NCI-H1694 (cell line): ENCODE results near the gene SART3.

Source experiments
- DNase-seq: peaks from one replicate; lab custom pipeline; 2025; lab: John Stamatoyannopoulos, UW

SART3 gene, protein sequence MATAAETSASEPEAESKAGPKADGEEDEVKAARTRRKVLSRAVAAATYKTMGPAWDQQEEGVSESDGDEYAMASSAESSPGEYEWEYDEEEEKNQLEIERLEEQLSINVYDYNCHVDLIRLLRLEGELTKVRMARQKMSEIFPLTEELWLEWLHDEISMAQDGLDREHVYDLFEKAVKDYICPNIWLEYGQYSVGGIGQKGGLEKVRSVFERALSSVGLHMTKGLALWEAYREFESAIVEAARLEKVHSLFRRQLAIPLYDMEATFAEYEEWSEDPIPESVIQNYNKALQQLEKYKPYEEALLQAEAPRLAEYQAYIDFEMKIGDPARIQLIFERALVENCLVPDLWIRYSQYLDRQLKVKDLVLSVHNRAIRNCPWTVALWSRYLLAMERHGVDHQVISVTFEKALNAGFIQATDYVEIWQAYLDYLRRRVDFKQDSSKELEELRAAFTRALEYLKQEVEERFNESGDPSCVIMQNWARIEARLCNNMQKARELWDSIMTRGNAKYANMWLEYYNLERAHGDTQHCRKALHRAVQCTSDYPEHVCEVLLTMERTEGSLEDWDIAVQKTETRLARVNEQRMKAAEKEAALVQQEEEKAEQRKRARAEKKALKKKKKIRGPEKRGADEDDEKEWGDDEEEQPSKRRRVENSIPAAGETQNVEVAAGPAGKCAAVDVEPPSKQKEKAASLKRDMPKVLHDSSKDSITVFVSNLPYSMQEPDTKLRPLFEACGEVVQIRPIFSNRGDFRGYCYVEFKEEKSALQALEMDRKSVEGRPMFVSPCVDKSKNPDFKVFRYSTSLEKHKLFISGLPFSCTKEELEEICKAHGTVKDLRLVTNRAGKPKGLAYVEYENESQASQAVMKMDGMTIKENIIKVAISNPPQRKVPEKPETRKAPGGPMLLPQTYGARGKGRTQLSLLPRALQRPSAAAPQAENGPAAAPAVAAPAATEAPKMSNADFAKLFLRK

DNA sequence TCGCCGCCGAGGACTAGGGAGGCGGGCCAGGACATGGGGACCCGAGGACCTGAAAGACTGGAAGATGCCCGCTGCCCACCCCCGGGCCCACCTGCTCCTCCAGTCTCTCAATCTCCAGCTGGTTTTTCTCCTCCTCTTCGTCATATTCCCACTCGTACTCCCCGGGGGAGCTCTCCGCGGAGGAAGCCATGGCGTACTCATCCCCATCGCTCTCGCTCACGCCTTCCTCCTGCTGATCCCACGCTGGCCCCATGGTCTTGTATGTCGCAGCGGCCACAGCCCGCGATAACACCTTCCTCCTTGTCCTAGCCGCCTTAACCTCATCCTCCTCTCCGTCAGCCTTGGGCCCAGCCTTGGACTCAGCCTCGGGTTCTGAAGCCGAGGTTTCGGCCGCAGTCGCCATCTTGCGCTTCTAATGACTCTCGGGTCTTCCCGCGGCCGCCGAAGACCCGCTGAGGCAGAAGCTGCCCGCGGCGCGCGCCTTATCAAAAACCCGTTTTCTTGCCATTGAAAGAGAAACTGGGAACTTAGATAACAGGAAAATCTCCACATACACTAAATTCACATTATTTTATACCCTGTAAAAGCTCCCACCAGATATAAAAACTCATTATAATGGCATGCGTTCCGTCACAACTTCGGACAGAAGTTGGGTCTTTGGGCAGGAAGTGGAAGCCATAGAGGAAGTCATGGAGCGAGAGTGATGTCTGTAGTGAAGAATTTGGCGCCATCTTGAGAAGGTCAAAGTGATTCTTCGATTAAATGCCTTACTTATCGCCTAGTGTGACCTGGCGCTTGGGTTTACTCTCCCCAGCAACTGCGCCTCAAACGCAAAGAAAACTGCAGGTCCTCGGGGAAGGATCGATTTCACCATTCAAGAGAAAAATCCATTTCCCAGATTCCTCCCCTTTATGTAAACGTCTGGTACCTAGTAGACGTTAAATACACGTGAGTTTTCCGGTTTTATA is at the start of gene SART3:
TSS of gene SART3 (minus strand) at position 422 of the 968 bp plus-strand sequence. CDS start at position 403, 19 bp downstream.
- peak; percentile 87 for DNase-seq

DNA sequence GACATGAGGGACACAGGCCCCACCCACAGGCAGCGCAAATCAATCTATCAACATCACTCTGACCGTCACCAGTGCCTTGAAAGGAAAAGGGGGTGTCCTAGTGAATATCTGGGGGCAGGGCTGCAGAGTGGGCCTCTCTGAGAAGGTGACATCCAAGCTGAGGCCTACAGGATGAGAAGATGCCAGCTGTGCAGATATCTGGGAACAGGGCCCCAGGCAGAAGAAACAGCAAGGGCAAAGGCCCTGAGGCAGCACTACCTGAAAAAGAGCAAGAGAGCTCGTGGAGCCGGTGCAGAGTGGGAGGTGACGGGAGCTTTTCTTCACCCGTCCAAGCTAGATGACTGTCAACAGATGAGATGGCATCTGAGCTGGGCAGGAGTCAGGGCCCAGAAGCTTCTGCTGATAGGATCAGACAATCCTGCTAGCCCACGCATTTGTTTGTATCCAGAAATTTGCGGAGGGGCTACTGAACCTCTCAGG is 49.4 kb upstream of the SART3 start:
- no peak for DNase-seq

DNA sequence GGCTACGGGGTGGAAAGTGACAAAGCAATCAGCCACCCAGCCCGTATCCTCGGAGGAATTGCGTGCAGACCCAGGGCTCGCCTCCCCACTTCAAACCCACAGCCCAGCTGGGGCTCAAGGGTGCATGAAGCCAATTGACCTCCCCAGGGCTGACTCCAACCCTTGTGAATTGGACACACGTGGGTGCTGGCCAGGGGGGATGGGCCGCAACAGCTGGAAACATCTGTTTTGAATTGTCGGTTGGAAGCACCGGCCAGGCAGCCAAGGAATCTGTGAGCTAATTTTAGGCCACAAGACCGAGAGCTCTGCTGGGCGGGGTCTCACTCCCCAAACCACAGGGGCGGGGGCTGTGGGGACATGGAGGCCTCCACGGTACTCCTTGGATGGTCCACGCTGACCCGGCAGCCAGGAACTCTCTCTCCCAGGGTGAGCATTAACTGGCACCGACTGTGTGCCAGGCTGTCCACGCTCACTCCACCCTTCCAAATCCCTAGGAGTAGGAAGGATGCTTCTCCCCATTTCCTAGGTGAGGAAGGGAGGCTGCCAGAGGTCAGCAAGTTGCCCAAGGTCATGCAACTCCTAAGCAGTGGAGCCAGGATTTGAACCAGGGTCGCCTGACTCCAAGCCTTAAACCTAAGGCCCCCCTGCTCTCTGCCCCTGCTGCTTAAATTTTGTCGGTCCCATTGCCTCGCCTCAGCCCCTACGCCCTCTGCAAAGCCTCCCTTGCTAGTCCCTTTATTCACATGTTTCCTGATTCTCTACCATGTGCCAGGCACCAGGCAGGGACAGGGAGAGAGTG is 48.8 kb upstream of the SART3 start:
- no peak for DNase-seq

DNA sequence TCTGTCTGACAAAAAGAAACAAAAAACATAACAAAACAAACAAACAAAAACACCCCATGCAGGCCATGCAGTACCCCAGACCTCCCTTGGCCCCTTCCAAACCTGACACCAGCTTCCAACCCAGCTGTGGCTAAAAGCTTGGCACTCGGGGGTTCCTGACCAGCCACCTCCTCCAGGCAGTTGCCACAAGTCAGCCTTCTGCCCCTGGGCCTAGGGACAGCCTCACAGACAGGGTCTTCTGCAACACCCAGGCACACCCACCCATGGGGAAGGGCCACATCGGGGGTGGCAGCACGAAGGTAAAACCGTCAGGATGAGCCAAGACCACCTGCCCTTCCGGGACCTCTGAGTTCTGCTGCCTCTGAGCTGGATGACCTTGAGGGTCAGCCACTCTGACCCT is 47.6 kb upstream of the SART3 start:
- DNase-seq = no peak

DNA sequence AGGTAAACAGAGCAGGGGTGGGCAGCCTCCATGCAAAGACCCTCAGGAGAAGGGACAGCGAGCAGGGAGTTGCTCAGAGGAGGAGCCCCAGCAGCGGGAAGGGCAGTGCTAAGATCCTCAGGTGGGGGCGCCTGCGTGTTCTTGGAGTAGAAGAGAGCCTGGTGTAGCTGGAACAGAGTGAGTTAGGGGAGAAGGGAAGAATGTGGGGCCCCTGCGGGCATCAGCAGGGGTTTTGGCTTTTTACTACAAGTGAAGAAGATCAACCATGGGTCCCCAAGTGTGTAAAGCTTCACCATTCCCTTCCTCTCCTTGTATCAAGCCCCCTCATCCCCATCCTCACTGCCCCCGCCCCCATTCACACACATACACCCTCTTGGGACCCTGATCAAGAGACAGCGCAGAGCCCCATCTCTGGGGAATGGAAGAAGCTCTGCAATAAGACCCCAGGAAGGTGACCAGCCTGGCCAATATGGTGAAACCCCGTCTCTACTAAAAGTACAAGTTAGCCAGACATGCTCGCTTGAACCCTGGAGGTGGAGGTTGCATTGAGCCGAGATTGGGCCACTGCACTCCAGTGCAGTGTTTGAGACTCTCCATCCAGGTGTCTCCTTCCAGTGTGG is 47.1 kb upstream of the SART3 start:
- no peak for DNase-seq

DNA sequence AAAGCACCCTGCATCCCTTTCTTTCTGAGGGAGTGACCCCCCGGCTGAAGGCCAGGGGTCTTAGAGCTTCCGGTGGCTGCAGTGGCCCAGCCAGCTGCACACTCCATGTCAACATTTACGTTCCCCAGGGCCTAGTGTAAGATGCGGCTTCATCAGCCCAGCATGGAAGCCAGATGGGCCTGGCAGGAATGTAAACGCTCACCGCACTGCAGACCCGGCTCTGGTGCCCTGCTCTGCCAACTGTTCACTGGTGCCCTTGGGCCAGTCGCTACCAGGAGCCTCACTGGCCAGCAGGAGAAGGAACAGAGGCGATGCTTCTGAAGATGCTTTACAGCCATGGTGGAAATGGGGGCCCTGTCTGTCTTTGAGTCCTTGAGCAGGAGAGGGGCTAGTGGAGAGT is 45.5 kb upstream of the SART3 start:
- DNase-seq = no peak

DNA sequence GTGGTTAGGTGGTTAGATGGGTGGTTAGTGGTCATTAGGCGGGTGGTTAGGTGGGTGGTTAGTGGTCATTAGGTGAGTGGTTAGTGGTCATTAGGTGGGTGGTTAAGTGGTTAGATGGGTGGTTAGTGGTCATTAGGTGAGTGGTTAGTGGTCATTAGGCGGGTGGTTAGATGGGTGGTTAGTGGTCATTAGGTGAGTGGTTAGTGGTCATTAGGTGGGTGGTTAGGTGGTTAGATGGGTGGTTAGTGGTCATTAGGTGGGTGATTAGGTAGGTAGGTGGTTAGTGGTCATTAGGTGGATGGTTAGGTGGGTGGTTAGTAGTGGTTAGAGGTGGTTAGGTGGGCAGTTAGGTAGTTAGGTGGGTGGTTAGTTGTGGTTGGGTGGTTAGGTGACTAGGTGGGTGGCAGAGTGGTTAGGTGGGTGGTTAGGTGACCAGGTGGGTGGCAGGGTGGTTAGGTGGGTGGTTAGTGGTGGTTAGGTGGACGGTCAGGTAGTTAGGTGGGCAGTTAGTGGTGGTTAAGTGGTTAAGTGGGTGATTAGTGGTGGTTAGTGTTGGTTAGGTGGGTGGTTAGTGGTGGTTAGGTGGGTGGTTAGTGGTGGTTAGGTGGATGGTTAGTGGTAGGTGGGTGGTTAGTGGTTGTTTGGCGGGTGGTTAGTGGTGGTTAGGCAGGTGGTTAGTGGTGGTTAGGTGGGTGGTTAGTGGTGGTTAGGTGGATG is 44.9 kb upstream of the SART3 start:
- no peak for DNase-seq

DNA sequence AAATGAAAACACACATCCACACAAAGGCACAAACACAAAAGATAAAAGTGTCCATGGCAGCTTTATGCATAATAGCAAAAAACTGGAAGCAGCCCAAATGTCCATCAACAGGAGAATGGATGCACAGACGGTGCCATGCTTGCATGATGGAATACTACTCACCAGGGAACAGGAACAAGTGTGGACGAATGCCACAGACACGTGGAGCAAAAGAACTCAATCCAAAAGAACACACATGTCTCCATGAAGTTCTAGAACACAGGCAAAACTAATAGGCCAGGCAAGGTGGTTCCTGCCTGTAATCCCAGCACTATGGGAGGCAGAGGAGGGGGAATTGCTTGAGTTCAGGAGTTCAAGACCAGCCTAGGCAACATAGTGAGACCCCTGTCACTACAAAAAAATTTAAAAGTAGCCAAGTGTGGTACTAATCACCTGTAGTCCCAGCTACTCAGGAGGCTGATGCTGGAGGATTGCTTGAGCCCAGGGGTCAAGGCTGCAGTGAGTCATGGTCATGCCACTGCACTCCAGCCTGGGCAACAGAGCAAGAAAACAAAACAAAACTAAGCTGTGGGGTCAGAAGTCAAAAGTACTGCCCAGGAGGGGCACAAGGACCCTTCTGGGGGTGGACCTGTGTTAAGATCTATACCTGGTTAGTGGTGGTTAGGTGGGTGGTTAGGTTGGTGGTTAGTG is 44.2 kb upstream of the SART3 start:
- no peak for DNase-seq

DNA sequence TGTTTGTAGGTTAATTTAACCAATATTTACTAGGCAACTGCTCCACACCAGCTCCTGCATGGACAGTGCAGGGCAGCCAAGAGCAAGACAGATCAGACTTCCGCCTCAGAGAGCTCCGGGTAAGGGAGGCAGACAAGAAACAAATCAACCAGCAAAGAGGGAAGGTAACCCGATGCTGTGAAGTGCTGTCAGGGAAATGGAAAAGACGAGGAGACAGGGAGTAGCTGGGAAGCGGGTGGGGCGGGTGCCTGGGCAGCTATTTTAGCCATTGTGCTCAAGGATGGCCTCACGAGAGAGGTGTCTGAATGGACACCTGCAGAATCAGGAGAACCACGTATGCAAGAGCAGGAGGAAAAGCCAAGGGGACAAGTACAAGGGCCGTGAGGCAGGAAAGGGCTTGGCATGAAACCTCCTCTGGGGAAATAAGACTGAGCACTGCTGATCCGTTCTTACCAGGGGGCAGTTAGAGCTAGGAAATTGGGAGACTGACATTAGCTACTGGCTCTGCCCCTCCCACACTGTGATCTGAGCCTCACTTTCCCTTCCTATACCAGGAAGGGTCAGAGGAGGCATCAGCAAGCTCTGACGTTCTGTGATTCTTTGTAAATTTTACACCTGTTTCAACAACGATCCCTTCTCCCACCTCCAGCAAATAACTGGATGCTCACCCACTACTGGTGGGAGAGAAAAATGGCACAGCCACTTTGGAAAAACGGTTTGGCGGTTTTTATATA is 43.4 kb upstream of the SART3 start:
- no peak for DNase-seq

DNA sequence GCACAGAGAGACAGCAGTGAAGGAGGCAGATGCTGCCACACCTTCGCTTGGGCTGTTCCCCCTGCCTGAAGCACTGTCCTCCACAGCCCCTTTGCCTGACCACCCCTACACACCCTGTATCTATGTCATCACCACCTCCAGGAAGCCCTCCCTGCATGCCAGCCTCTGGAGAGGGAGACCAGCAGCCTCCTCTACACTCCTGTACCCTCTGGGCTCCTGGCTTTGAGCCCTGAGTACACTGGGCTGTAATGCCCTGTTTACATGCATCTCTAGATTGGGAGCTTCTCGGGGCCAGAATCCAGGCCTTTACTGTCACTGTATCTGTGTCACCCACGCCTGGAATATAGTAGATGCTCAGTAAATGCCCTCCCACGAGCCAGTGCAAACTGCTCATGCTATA is 42.8 kb upstream of the SART3 start:
- no peak for DNase-seq

DNA sequence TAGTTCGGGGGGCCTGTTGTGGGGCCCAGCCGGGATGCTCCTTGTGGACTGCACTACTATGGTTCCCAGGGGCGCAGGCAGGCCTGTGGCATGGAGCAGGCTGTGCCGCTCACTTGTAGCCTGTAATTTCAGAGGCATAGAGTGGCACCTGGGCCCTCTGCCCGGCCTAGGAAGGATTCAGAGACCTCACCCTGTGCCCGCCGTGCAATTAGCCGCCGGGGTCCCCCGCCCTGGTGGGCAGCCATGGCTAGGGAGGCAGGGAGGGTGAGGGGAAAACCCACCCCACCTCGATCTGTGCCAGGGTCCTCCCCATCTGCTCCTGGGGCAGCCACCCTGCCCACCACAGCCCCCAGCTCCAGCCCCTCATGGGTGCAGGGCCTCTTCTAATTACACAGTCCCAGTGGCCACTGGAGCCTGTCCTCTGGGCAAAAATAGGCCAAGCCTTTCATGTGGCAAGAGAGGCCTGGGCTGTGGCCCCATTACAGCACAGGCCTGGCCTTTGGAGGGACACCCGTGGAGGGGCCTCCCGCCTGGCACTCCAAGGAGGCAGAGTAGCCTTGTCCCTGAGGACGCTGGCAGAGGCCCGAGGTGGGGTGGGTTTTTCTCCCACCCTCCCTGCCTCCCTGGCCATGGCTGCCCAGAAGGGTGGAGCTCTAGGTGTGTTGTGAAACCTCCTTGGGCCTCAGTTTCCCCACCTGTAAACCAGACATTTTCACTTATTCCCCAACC is 42.2 kb upstream of the SART3 start:
- DNase-seq = no peak

DNA sequence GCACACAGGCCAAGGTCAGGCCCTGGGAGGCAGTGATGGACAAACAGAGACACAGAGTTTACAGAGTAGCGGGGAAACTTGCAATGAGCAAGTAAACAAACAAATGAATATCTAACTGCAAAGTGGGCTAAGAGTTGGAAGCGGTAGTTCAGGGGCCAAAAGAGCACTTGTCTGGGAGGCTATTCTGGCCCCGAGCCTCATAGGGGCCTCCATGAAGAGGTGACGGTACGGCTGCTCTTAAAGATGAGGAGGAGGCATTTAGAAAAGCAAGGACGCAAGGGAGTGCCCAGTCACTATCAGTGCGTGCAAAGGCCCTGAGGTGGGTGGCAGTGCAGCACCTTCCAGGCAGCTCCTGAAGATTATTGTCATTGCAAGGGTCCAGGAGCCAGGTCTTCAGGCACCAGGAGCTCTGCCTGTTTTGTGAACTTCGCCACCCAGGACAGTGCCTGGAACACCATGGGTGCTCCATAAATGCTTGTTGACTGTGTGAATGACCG is 41.3 kb upstream of the SART3 start:
- DNase-seq = no peak

DNA sequence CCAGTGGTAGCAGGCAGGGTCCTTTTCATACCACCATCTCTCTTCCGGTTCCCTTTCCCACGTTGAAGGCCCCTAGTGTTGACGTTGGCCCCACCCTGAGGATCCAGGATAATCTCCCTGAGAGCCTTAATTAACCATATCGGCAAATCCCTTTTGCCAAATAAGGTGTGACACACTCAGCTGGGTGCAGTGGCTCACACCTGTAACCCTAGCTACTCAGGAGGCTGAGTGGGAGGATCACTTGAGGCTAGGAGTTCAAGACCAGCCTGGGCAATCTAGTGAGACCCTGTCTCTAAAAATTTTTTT is 39.7 kb upstream of the SART3 start:
- no peak for DNase-seq

DNA sequence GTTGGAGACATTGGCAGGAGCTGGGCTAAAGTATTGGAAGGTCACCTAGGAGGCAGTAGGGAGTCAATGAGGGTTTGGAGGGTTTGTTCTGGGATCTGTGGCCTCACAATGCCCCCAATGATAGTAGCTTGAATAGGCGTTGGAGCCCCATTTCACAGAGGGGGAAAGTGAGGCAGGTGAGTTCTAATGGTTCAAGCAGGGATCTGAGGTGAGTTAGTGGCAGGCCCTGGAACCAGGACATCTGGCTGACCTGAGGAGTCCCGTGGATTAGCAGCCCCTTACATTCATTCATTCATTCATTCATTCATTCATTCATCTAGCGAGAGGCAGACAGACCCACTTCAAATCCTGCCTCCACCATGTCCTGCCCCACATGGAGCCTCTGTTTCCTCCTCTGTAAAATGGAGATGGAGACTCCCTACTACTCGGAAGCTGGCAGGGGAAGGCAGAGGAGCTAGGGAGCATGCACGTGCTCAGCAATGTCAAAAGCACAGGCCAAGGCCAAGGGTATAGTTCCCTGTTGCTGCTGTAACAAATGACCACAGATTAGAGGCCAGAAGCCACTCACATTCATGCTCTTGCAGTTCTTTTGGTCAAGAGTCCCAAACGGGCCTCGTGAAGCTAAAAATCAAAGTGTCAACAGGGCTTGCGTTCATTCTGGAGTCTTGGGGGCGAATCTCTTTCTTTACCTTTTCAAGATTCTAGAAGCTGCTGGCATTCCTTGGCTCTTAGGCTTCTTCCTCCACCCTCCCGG is 39.2 kb upstream of the SART3 start:
- no peak for DNase-seq

DNA sequence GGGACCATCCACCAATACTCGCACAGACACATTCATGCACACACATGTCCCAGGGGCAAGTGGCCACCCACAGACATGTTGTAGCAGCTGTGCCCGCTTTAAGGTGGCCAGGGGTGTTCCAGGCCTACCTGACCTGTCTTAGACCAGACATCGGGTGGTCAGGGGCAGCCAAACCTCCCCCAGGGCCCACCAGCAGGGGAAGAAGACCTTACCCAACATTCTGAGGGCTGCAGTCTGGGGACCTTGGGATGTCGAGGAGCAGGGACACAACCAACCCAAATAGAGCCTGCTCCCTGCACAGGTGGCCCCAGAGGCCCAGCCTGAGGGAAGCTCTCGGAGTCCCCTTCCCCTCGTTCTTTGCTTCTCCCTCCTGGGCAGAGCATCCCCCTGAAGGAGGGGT is 38.6 kb upstream of the SART3 start:
- DNase-seq = no peak

DNA sequence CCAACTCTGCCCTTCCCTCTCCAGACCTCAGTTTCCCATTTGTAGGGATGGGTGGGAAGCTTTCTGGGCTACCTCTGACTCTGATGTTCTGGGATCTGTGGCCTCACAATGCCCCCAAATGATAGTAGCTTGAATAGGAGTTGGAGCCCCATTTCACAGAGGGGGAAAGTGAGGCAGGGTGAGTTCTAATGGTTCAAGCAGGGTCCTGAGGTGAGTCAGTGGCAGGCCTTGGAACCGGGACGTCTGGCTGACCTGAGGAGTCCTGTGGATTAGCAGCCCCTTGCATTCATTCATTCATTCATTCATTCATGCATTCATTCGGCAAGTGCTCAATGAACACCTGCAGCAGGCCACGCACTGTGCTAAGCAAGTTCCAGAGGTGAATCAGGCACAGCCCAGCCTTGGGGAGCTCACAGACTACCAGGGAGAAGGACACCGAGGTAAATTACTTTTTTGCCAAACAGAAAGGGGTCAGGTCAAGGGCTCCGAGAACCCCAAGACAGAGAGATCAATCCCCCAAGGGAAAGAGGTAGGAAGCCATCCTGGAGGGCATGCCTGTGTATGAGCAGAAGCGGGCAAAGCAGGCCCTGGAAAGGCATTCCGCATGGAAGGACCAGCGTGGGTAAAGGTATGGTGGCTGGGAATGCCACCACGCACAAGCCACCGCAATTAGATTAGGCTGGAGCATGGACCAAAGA is 37.7 kb upstream of the SART3 start:
- no peak for DNase-seq
